OCI-M2 (cell line): ENCODE data around the gene ZNF544.
"Not testable (repeated sequence)": the region's sequence is repeated elsewhere in the genome, so short reads cannot be mapped to it uniquely, and the experiment has no call there.

Experiments used
- DNase-seq: peaks from one replicate; lab custom pipeline; 2025; ENCODE audit not compliant: unreplicated experiment; lab: John Stamatoyannopoulos, UW

The ZNF544 gene

DNA sequence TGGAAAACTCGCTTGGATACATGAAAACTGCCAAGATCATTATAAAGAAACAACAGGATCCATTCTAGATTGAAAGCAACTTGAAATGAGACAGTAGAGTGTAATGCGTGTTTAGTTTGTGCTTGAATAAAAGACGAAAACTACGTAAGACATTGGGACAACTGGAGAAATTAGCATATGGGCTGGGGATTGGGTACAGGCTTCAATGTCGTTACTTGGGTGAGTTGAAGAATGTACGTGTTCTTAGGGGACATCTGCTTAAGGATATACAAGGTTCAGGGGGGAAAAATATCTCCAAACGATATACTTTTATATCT, 76.0 kb downstream of the ZNF544 start:
- DNase-seq = no peak

DNA sequence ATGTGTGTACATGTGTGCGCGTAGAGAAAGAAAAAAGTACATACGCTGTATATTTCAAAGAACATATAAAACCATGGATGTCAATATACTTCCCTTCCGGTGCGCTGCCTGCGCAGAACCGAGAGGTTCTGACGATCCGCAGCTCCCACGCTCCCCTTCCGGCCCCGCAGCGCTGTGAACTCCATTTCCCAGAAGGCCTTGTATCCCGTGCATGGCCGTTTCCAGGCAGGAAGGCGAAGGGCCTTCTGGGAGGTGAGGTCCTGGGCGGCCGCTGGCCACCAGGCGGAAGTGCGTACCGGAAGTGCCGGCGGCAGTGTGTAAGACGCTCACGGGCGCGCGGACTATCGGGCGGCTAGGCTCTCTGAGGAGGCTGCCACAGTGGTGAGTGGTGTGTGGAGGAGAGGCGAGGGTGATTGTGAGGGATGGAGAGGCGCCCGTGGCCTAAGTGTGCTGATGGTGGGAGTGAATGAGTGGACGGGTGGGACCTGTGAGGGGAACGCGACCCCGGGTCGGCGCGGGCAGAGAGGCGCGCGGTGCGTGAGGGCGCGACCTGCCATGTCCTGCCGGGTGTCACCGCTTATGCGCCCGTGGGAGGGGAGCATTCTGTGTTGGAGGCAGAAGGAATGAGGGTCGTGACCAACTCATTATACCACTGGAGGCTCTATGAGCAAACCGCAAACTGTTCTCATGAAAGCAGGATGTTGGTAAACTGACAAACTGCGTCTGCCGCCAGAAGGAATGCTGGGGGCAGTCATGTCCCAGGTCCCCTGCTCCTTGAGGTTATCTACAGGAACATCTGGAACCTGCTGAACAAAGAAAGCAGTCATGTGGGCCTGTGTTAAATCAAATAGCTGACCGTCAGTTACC, 76.6 kb downstream of the ZNF544 start, which contains the start of gene ERVK3-1:
Gene ERVK3-1, plus strand, starts transcription at position 313 of the 867 bp plus-strand sequence. CDS start 6,792 bp downstream, outside the sequence.
- peak; percentile 76 for DNase-seq

DNA sequence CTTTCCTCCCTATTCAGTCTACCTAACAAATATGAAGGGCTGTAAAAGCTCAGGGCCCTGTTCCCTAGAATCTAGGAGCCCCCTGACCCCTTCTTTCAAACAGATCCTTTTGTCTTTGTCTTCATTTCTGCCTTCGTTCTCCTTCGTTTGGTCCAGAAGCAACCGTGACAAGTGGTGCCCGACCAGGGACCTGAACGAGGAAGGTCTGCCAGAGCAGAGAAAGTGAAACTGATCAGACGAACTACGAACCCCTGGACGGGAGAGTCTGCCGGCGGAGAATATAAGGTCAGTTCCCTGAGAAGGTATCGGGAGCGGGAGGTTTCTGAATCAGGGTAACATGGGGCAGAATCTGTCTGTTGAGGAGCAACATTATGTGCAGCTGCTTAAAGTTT, 77.2 kb downstream of the ZNF544 start:
- no peak for DNase-seq

DNA sequence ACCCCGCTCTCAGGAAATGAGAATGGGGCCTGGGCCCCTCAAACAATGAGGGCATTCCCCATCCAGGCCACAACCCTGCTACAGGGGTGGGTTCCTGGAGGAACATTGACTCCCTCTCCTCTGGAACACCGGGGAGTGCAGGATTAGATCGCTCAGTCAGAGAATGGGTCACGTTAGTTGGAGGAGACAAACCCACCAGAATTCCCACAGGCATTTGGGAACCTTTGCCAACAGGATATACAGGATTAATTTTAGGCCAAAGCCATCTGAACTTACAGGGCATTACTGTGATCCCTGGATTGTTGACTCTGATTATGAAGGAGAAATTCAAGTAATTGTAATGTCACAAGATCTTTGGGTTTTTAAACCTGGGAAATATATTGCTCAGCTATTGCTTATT, 79.0 kb downstream of the ZNF544 start:
- no peak for DNase-seq

DNA sequence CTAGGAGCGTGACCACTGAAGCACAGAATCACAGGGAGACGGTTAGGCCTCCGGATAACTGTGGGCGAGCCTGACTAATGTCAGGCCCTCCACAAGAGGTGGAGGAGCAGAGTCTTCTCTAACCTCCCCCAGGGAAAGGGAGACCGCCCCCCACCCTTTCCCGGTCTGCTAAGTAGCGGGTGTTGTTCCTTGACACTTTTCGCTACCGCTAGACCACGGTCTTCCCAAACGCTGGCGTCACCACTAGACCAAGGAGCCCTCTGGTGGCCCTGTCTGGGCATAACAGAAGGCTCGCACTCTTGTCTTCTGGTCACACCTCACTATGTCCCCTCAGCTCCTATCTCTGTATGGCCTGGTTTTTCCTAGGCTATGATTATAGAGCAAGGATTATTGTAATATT, 82.0 kb downstream of the ZNF544 start:
- not testable (repeated sequence) for DNase-seq

DNA sequence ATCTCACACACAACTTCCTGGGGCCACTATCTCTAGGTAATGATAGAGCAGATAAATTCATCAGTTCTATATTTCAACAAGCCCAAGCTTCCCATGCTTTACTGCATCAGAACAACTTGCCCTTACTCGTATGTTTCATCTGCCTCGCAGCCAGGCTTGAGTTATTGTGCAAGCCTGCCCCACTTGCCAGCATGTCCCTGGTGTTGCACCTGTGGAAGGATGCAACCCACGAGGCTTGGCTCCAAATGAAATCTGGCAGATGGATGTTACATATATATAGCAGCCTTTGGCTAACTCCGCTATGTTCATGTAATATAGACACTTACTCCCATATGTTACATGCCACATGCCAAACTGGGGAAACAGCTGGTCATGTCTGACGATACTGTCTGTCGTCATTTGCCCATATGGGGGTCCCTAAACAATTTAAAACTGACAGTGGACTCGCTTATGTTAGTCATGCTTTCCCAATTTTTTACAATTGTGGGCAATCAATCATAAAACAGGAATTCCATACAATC, 82.7 kb downstream of the ZNF544 start:
- no peak for DNase-seq
